Measurements from ENCODE around the gene NEMF.

Gene NEMF
- long read RNA-seq, partial matches to known transcripts: 69 of 99 reads
- long read RNA-seq, other reads (novel, unspliced or antisense): 30 of 99 reads

DNA sequence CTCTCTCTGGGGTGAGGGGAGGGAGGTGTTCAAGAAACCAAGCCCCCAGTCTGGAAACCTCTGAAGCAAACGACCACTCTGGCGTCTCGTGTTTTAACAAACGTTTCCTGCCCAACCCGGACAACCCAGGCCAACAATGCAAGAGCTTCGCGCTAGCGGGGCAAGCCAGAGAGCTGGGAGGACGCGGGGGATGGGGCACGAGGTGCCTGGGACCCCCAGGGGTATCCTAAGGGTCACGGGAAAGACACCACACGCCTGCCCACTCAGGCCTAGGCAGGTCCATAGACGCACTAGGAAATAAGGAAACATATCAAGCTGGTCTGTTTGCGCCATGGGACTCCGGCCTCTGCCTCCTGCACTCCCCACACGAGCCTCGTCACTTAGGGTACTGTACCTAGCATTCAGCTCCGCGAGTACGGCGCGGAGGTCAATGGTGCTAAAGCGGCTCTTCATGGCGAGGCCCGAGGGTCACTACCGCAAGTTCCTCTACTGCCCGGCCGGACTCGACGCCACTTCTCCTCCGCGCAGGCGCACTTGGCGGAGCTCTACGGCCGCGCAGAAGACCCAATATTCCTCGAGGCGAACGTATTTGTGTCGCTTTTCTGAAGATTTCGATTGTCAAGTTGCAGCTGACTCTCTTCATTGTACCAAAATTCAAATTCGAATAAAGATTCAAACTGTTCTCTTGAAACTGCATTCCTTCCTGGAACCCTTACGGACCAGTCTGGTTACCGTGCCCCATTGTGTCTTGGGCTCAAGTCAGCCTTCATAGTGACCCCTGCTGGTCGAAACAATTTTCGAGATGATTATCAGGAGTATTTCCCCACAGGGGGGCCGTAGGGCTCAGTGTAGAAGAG lies at the start of gene NEMF:
NEMF (minus strand) TSS at position 488 of the 857 bp plus-strand sequence; CDS start at position 453, 35 bp downstream.
- DNase-seq (ENCODE audit: low read depth in 1 of 2, low spot score in 1 of 2): peak; percentile 73 to 89
- TF ChIP-seq POLR2AphosphoS5 (IDR thresholded peaks at IDR 0.05; ENCODE audit: low read depth) (peak; percentile 89), GABPA (IDR thresholded peaks at IDR 0.05; ENCODE audit: low read depth) (no peak), REST (IDR thresholded peaks at IDR 0.05; ENCODE audit: insufficient replicate concordance, low read depth) (peak; percentile 35), SPI1 (IDR thresholded peaks at IDR 0.05; ENCODE audit: borderline replicate concordance, low read depth) (peak; percentile 19; the same call in 1 of the 2 replicates), CTCF (IDR thresholded peaks at IDR 0.05; ENCODE audit: insufficient read depth, low read length) (peak; percentile 40)
- H3K27ac ChIP-seq (replicated peaks): peak within 1 kb of the TSS; percentile 93
- peak within 1 kb of the TSS; percentile 81 for H3K4me3 ChIP-seq (replicated peaks; ENCODE audit: insufficient read depth, low read length)
- H3K27me3 ChIP-seq (ENCODE audit: insufficient read depth, poor library complexity, severe bottlenecking): no peaks in the 10 kb centered on the region

- Histone ChIP-seq H3K27ac (replicated peaks) (no peak overlapping the region), H3K4me3 (replicated peaks; ENCODE audit: insufficient read depth, low read length) (no peak overlapping the region), H3K27me3 (ENCODE audit: insufficient read depth, poor library complexity, severe bottlenecking) (no peaks in the 10 kb centered on the region)
- TF ChIP-seq SPI1 (IDR thresholded peaks at IDR 0.05; ENCODE audit: borderline replicate concordance, low read depth) (no peak), CTCF (IDR thresholded peaks at IDR 0.05; ENCODE audit: insufficient read depth, low read length) (no peak), GABPA (IDR thresholded peaks at IDR 0.05; ENCODE audit: low read depth) (no peak), REST (IDR thresholded peaks at IDR 0.05; ENCODE audit: insufficient replicate concordance, low read depth) (no peak), POLR2AphosphoS5 (IDR thresholded peaks at IDR 0.05; ENCODE audit: low read depth) (no peak)
- no peak for DNase-seq (ENCODE audit: low read depth in 1 of 2, low spot score in 1 of 2)
Observed at GRCh38 chr14:49900973-49901372, 48.4 kb upstream of the NEMF start.

DNA sequence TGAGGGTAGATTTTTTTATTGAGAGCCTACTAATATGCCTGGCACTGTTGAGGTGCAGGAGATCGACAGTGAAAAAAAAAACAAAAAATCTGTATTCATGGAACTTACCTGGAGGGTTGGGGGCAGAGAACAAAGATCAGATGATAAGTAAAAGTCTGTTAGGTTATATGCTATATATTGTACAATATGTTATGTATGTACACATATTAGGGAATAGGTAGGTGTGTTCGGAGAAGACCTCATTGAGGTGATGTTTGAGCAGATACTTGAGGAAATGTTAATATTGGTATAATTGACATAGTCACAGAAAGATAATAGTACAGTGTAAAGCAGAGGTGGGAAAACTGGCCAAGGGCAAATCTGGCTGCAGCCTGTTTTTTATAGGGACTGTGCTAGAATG lies 45.9 kb upstream of the NEMF start:
- H3K27ac ChIP-seq (replicated peaks): no peak overlapping the region
- H3K4me3 ChIP-seq (replicated peaks; ENCODE audit: insufficient read depth, low read length): no peak overlapping the region
- H3K27me3 ChIP-seq (ENCODE audit: insufficient read depth, poor library complexity, severe bottlenecking): no peaks in the 10 kb centered on the region
- no peak for TF ChIP-seq SPI1 (IDR thresholded peaks at IDR 0.05; ENCODE audit: borderline replicate concordance, low read depth)
- TF ChIP-seq REST (IDR thresholded peaks at IDR 0.05; ENCODE audit: insufficient replicate concordance, low read depth): no peak
- TF ChIP-seq CTCF (IDR thresholded peaks at IDR 0.05; ENCODE audit: insufficient read depth, low read length): no peak
- no peak for TF ChIP-seq GABPA (IDR thresholded peaks at IDR 0.05; ENCODE audit: low read depth)
- no peak for TF ChIP-seq POLR2AphosphoS5 (IDR thresholded peaks at IDR 0.05; ENCODE audit: low read depth)
- no peak for DNase-seq (ENCODE audit: low read depth in 1 of 2, low spot score in 1 of 2)

Data from HL-60 (cell line).